Measurements from ENCODE around the gene KIAA1671. TPM values are rescaled to one million over a fixed set of nuclear protein-coding genes. Genes with fewer than 3 reads are reported as not detected.
"Not testable (repeated sequence)": the region's sequence is repeated elsewhere in the genome, so short reads cannot be mapped to it uniquely, and the experiment has no call there.

Gene KIAA1671
- total RNA-seq, 1 donor from 2014 or later: 28.5 TPM

DNA sequence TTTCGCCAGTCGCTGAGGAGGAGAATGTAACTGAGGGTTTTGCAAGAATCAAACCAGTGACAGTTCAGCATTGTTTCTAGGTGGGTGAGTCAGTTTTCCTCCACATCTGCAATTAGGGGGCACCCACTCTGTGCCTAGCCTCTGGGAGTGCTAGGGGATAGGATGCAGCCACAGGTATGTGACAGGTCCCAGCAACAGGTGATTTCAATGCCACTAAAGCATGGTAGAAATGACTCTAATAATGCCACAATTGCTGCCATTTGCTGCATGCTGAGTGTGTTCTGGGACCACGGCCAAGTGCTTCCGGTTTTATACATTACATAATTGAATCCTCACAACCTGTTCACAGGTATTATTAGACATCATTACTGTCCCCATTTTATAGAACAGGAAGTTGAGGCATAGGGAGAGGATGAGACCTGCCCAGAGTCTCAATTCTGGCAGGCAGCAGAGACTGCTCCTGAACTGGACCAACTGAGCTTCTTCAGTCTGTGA lies 267.5 kb downstream of the KIAA1671 start:
- H3K27ac Mint-ChIP-seq (ENCODE audit: unreplicated experiment): no peak overlapping the region
- DNase-seq (ENCODE audit: low spot score): no peak
- H3K36me3 Mint-ChIP-seq (ENCODE audit: low read depth): no peaks in the 10 kb centered on the region
- no peak overlapping the region for H3K4me3 Mint-ChIP-seq (ENCODE audit: unreplicated experiment)
- TF ChIP-seq, protein P1, sequence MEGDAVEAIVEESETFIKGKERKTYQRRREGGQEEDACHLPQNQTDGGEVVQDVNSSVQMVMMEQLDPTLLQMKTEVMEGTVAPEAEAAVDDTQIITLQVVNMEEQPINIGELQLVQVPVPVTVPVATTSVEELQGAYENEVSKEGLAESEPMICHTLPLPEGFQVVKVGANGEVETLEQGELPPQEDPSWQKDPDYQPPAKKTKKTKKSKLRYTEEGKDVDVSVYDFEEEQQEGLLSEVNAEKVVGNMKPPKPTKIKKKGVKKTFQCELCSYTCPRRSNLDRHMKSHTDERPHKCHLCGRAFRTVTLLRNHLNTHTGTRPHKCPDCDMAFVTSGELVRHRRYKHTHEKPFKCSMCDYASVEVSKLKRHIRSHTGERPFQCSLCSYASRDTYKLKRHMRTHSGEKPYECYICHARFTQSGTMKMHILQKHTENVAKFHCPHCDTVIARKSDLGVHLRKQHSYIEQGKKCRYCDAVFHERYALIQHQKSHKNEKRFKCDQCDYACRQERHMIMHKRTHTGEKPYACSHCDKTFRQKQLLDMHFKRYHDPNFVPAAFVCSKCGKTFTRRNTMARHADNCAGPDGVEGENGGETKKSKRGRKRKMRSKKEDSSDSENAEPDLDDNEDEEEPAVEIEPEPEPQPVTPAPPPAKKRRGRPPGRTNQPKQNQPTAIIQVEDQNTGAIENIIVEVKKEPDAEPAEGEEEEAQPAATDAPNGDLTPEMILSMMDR (IDR thresholded peaks at IDR 0.05): no peak
- peaks cover 54% of the 10 kb centered on the region for H3K27me3 Mint-ChIP-seq (ENCODE audit: low read depth)
- peaks cover 3% of the 10 kb centered on the region for H3K9me3 Mint-ChIP-seq (ENCODE audit: low read depth)
- H3K4me1 Mint-ChIP-seq (ENCODE audit: low read depth): no peaks in the 10 kb centered on the region

DNA sequence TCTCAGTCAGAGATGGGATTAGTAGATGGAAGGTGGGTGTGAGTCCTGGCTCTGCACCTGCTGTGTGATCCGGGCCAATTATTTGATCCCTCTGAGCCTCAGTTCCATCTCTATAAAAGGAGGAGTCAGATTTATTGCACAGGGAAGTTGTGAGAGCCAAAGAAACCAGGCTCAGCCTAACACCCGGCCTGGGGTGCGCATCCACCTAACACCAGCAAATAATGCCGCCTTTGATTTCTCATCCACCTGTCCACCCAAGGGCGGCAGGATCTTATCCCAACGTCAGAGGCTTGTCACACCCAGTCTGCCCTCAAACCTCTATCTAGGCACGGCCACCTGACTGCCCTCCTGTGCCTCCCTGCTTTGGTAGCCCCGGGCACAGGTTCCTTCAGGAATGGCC lies 269.3 kb downstream of the KIAA1671 start:
- H3K4me3 Mint-ChIP-seq (ENCODE audit: unreplicated experiment): no peak overlapping the region
- peaks cover 57% of the 10 kb centered on the region for H3K27me3 Mint-ChIP-seq (ENCODE audit: low read depth)
- DNase-seq (ENCODE audit: low spot score): no peak
- TF ChIP-seq, protein P1 (IDR thresholded peaks at IDR 0.05): no peak
- H3K4me1 Mint-ChIP-seq (ENCODE audit: low read depth): no peaks in the 10 kb centered on the region
- H3K36me3 Mint-ChIP-seq (ENCODE audit: low read depth): no peaks in the 10 kb centered on the region
- no peaks in the 10 kb centered on the region for H3K9me3 Mint-ChIP-seq (ENCODE audit: low read depth)
- no peak overlapping the region for H3K27ac Mint-ChIP-seq (ENCODE audit: unreplicated experiment)

DNA sequence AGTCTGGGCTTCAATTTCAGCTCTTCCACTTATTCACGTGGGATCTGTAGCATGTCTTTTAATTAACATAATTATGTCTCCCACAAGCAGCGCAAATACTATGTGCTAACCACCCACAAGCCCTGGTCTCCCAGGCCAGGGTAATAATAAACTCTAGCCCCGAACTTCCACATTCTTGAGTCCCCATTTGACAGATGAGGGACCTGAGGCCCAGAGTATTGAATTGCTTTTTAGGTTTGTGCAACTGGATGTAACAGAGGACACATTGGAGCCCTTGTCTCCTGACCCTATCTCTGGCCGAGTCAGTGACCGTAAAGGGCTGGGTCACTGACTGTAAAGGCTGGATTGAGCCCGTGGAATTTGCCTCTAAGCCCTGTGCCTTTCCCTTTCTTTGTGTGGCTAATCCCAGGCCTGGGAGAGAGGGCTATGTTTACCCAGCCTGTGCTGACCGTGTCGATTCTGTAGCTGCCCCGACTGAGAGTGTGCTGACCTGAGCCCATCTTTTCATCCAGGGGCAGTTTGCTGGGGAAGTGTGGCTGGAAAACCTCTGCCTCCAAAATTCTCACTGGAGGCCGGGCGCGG lies 270.8 kb downstream of the KIAA1671 start:
- no peak for DNase-seq (ENCODE audit: low spot score)
- no peaks in the 10 kb centered on the region for H3K9me3 Mint-ChIP-seq (ENCODE audit: low read depth)
- TF ChIP-seq, protein P1 (IDR thresholded peaks at IDR 0.05): no peak
- H3K4me1 Mint-ChIP-seq (ENCODE audit: low read depth): no peaks in the 10 kb centered on the region
- H3K4me3 Mint-ChIP-seq (ENCODE audit: unreplicated experiment): no peak overlapping the region
- no peak overlapping the region for H3K27ac Mint-ChIP-seq (ENCODE audit: unreplicated experiment)
- peaks cover 59% of the 10 kb centered on the region for H3K27me3 Mint-ChIP-seq (ENCODE audit: low read depth)
- H3K36me3 Mint-ChIP-seq (ENCODE audit: low read depth): no peaks in the 10 kb centered on the region

DNA sequence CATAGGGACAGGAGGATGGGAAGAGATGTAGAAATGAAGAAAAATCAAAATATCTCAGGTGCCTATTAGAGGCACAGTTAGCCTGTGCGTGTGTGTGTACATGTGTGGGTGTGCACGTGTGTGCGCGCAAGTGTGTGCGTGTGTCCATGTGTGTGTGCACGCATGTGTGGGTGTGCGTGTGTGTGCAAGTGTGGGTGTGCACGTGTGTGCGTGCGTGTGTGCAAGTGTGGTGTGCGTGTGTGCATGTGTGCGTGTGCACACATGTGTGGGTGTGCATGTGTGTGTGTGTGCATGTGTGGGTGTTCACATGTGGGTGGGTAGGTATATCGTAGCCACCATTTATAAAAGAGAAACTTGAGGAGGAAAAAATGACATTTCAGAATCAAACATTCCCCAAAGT lies 276.3 kb downstream of the KIAA1671 start:
- H3K27ac Mint-ChIP-seq (ENCODE audit: unreplicated experiment): no peak overlapping the region
- TF ChIP-seq, protein P1 (IDR thresholded peaks at IDR 0.05): no peak
- H3K9me3 Mint-ChIP-seq (ENCODE audit: low read depth): no peaks in the 10 kb centered on the region
- no peak for DNase-seq (ENCODE audit: low spot score)
- peaks cover 36% of the 10 kb centered on the region for H3K27me3 Mint-ChIP-seq (ENCODE audit: low read depth)
- H3K36me3 Mint-ChIP-seq (ENCODE audit: low read depth): peaks cover 2% of the 10 kb centered on the region
- H3K4me1 Mint-ChIP-seq (ENCODE audit: low read depth): no peaks in the 10 kb centered on the region
- H3K4me3 Mint-ChIP-seq (ENCODE audit: unreplicated experiment): no peak overlapping the region

DNA sequence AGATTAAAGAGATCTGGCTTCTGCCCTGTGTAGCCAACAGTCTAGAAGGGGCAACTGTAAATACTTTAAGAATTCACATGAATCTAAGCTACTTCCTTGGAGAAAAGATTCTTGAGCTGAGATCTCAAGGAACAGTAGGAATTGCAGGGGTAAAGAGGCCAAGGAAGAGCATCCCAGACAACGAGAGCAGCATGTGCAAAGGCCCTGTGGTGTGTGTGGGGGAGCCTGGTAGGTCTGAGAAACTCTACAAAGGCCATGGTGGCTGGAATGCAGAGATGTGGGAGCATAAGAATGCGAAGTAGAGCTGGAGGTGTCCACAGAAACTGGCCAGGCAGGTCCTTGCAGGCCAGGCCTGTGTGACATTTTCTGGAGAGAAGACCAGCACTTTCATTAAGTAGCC lies 278.2 kb downstream of the KIAA1671 start:
- not testable (repeated sequence) for H3K27ac Mint-ChIP-seq (ENCODE audit: unreplicated experiment); H3K9me3 Mint-ChIP-seq (ENCODE audit: low read depth); H3K4me3 Mint-ChIP-seq (ENCODE audit: unreplicated experiment); DNase-seq (ENCODE audit: low spot score); H3K4me1 Mint-ChIP-seq (ENCODE audit: low read depth); H3K36me3 Mint-ChIP-seq (ENCODE audit: low read depth)
- H3K27me3 Mint-ChIP-seq (ENCODE audit: low read depth): peaks cover 36% of the 10 kb centered on the region

DNA sequence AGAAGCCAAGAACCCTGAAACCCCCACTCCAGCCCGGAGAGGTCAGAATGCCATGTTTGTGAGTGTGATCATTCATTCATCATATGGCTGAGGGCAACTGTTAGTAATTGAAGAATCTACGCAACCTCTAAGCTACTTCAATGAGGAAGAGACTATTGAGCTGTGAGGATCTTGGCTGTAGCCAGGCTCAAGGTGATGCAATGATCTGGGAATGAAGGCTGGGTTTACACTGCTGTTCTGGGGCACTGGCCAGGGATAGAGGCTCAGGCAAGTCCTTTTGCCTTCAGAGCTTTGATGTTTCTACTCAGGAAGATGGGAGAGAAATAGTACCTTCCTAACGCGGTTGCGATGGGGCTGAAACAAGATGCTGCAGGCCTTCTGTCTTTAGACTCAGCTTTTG lies 279.8 kb downstream of the KIAA1671 start:
- no peak overlapping the region for H3K27ac Mint-ChIP-seq (ENCODE audit: unreplicated experiment)
- no peak for DNase-seq (ENCODE audit: low spot score)
- no peaks in the 10 kb centered on the region for H3K9me3 Mint-ChIP-seq (ENCODE audit: low read depth)
- no peak overlapping the region for H3K4me3 Mint-ChIP-seq (ENCODE audit: unreplicated experiment)
- H3K4me1 Mint-ChIP-seq (ENCODE audit: low read depth): peaks cover 6% of the 10 kb centered on the region
- peaks cover 2% of the 10 kb centered on the region for H3K36me3 Mint-ChIP-seq (ENCODE audit: low read depth)
- TF ChIP-seq, protein P1 (IDR thresholded peaks at IDR 0.05): no peak
- peaks cover 30% of the 10 kb centered on the region for H3K27me3 Mint-ChIP-seq (ENCODE audit: low read depth)

DNA sequence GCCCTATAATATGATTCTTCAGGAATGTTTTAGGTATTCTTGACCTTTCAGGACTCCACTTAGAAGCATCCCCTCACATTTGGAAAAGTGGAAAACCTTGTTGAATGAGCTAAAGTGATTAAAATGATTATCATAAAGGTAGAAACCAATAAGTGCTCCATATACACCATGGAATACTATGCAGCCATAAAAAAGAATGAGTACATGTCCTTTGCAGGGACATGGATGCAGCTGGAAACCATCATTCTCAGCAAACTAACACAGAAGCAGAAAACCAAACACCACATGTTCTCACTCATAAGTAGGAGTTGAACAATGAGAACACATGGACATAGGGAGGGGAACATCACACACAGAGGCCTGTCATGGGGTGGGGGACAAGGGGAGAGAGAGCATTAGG lies 281.2 kb downstream of the KIAA1671 start:
- H3K4me1 Mint-ChIP-seq (ENCODE audit: low read depth); H3K27ac Mint-ChIP-seq (ENCODE audit: unreplicated experiment); H3K36me3 Mint-ChIP-seq (ENCODE audit: low read depth); DNase-seq (ENCODE audit: low spot score); H3K9me3 Mint-ChIP-seq (ENCODE audit: low read depth); H3K4me3 Mint-ChIP-seq (ENCODE audit: unreplicated experiment): not testable (repeated sequence)
- peaks cover 36% of the 10 kb centered on the region for H3K27me3 Mint-ChIP-seq (ENCODE audit: low read depth)
